HepG2 (cell line): ENCODE results near the gene ABT1. TPM values are rescaled to one million over a fixed set of nuclear protein-coding genes. Genes with fewer than 3 reads are reported as not detected.

Experiments used
- FOSL2 ChIP-seq: sonication (generic); formaldehyde crosslinking; IDR thresholded peaks from 2 replicates; pipeline ENCODE4 v1.4.0; 2020; ENCODE audit warnings: missing genetic modification reagents
- GLI4 ChIP-seq: sonication (generic); formaldehyde crosslinking; IDR thresholded peaks from 2 replicates; pipeline ENCODE4 v1.5.1; 2020; ENCODE audit warnings: missing genetic modification reagents, mild to moderate bottlenecking, moderate library complexity, borderline replicate concordance
- HOXA5 ChIP-seq: sonication (generic); formaldehyde crosslinking; IDR thresholded peaks from 2 replicates; pipeline ENCODE4 v1.4.0; 2020; ENCODE audit warnings: missing genetic modification reagents
- JUN ChIP-seq: sonication (generic); formaldehyde crosslinking; IDR thresholded peaks from 2 replicates; pipeline ENCODE4 v1.4.0; 2020; ENCODE audit warnings: mild to moderate bottlenecking, missing genetic modification reagents
- MBD4 ChIP-seq: IDR thresholded peaks from 2 replicates; pipeline ENCODE4 v1.6.1; 2012; ENCODE audit warnings: low read length, inconsistent platforms, borderline replicate concordance
- SETDB1 ChIP-seq: sonication (generic); formaldehyde crosslinking; IDR thresholded peaks from 2 replicates; pipeline ENCODE4 v1.5.1; 2020; ENCODE audit warnings: missing genetic modification reagents, mild to moderate bottlenecking, borderline replicate concordance
- SP2 ChIP-seq: sonication (generic); formaldehyde crosslinking; IDR thresholded peaks from 2 replicates; pipeline ENCODE4 v1.5.1; 2020; ENCODE audit warnings: mild to moderate bottlenecking, missing genetic modification reagents
- XBP1 ChIP-seq: sonication (generic); formaldehyde crosslinking; IDR thresholded peaks from 2 replicates; pipeline ENCODE4 v1.5.0; 2020; ENCODE audit warnings: missing genetic modification reagents
- ZNF296 ChIP-seq: sonication (generic); formaldehyde crosslinking; conservative IDR thresholded peaks from 2 replicates; pipeline ENCODE4 v1.5.0; 2020; ENCODE audit warnings: mild to moderate bottlenecking, missing genetic modification reagents
- ZSCAN25 ChIP-seq: sonication (generic); formaldehyde crosslinking; IDR thresholded peaks from 2 replicates; pipeline ENCODE4 v1.8.0; 2022; ENCODE audit warnings: mild to moderate bottlenecking, missing genetic modification reagents
- polyA plus RNA-seq, 8 experiments: library from polyadenylated mRNA; depleted of rRNA in 3 of 8; stranded (reverse) in 7 of 8; unstranded in 1 of 8; fragments of >200 nt; fragmentation: Illumina TruSeq in 4 of 8; extraction: Trizol in 4 of 8; gene quantifications; 2 replicates each; pipeline versions ENCODE4 v1.2.1 to v1.2.3, GENCODE V29; 2011 to 2016; ENCODE audit warnings: low read depth in 4 of 8, missing spikeins in 1 of 8, mixed read lengths in 1 of 8; ENCODE audit not compliant: insufficient read depth in 1 of 8
- total RNA-seq, 5 experiments: library from RNA; depleted of rRNA; stranded (reverse); fragments of >200 nt; fragmentation: Illumina TruSeq; extraction: Trizol; gene quantifications; 2 replicates each; pipeline ENCODE4 v1.2.3, GENCODE V29; 2016; ENCODE audit warnings: low read depth in 1 of 5
- TF ChIP-seq, protein P1 (sequence below): sonication (generic); formaldehyde crosslinking; conservative IDR thresholded peaks from 2 replicates; pipeline ENCODE4 v1.8.0; 2022; ENCODE audit warnings: missing genetic modification reagents
- TF ChIP-seq, protein P2 (sequence below): IDR thresholded peaks from 2 replicates; pipeline ENCODE4 v1.6.1; 2012; ENCODE audit warnings: low read length, improper control_type of control experiment
- TF ChIP-seq, protein P3 (sequence below): sonication (generic); formaldehyde crosslinking; IDR thresholded peaks from 2 replicates; pipeline ENCODE4 v1.5.1; 2020; ENCODE audit warnings: mild to moderate bottlenecking, missing genetic modification reagents, borderline replicate concordance
- TF ChIP-seq, protein P4 (sequence below): sonication (generic); formaldehyde crosslinking; IDR thresholded peaks from 2 replicates; pipeline ENCODE4 v1.4.0; 2020; ENCODE audit warnings: missing genetic modification reagents, borderline replicate concordance
- TF ChIP-seq, protein P5 (sequence below): sonication (generic); formaldehyde crosslinking; IDR thresholded peaks from 2 replicates; pipeline ENCODE4 v1.8.1; 2023; ENCODE audit warnings: missing genetic modification reagents, mild to moderate bottlenecking, borderline replicate concordance
- TF ChIP-seq, protein P6 (sequence below): sonication (generic); formaldehyde crosslinking; IDR thresholded peaks from 2 replicates; pipeline ENCODE4 v1.5.0; 2020; ENCODE audit warnings: missing genetic modification reagents

The ABT1 gene
- total and polyA plus RNA-seq, 2 of the 13 experiments (the other 11 are each of a cell fraction or from before 2014, with no cell fraction given): 38.4 TPM

DNA sequence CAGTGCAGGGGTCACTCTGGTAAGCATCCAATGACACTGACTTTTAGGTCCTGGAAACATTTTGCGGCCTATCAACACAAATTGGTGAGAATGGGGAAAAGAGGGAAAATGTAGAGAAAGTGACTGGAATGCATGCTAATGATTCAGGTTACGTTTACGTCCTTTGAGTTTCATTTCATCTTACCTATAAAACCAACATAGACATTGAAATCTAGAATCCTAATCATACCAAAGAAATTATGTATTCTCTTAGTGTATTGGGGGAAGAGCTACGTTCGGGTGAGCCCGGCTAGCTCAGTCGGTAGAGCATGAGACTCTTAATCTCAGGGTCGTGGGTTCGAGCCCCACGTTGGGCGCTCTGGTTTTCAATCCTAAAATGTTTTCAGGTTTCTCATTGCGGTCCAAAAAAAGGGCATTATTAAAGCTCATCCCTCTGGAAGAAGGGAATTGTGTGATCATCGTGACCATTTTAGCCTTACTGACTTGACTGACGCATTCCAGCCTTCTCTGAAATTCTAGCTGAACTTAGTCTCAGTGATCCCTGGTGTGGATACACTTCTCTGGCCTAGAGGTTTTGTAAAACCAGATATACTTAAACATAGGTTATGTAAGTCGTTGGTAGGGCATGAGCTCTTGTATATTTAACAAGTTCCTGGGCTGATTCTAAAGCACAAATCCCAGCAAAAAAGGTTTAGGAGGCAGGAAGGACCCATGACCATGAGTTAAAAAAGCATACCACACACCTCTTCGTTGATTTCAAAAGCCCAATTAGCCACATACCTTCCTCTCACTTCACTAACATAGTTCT, 40.3 kb upstream of the ABT1 start (continued):
- TF ChIP-seq, protein P1, sequence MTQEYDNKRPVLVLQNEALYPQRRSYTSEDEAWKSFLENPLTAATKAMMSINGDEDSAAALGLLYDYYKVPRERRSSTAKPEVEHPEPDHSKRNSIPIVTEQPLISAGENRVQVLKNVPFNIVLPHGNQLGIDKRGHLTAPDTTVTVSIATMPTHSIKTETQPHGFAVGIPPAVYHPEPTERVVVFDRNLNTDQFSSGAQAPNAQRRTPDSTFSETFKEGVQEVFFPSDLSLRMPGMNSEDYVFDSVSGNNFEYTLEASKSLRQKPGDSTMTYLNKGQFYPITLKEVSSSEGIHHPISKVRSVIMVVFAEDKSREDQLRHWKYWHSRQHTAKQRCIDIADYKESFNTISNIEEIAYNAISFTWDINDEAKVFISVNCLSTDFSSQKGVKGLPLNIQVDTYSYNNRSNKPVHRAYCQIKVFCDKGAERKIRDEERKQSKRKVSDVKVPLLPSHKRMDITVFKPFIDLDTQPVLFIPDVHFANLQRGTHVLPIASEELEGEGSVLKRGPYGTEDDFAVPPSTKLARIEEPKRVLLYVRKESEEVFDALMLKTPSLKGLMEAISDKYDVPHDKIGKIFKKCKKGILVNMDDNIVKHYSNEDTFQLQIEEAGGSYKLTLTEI (CRISPR knock-in tag): no peak
- TF ChIP-seq MBD4 (no peak), FOSL2 (CRISPR knock-in tag) (peak; percentile 50), XBP1 (CRISPR knock-in tag) (peak; percentile 78; the same call in 1 of the 2 replicates), HOXA5 (CRISPR knock-in tag) (peak; percentile 94), ZNF296 (no peak), ZSCAN25 (CRISPR knock-in tag) (no peak; the same call in 1 of the 2 replicates), SP2 (CRISPR knock-in tag) (no peak), GLI4 (CRISPR knock-in tag) (no peak), JUN (CRISPR knock-in tag) (no peak), SETDB1 (no peak)
- TF ChIP-seq, protein P2, sequence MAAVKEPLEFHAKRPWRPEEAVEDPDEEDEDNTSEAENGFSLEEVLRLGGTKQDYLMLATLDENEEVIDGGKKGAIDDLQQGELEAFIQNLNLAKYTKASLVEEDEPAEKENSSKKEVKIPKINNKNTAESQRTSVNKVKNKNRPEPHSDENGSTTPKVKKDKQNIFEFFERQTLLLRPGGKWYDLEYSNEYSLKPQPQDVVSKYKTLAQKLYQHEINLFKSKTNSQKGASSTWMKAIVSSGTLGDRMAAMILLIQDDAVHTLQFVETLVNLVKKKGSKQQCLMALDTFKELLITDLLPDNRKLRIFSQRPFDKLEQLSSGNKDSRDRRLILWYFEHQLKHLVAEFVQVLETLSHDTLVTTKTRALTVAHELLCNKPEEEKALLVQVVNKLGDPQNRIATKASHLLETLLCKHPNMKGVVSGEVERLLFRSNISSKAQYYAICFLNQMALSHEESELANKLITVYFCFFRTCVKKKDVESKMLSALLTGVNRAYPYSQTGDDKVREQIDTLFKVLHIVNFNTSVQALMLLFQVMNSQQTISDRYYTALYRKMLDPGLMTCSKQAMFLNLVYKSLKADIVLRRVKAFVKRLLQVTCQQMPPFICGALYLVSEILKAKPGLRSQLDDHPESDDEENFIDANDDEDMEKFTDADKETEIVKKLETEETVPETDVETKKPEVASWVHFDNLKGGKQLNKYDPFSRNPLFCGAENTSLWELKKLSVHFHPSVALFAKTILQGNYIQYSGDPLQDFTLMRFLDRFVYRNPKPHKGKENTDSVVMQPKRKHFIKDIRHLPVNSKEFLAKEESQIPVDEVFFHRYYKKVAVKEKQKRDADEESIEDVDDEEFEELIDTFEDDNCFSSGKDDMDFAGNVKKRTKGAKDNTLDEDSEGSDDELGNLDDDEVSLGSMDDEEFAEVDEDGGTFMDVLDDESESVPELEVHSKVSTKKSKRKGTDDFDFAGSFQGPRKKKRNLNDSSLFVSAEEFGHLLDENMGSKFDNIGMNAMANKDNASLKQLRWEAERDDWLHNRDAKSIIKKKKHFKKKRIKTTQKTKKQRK: no peak
- TF ChIP-seq, protein P3, sequence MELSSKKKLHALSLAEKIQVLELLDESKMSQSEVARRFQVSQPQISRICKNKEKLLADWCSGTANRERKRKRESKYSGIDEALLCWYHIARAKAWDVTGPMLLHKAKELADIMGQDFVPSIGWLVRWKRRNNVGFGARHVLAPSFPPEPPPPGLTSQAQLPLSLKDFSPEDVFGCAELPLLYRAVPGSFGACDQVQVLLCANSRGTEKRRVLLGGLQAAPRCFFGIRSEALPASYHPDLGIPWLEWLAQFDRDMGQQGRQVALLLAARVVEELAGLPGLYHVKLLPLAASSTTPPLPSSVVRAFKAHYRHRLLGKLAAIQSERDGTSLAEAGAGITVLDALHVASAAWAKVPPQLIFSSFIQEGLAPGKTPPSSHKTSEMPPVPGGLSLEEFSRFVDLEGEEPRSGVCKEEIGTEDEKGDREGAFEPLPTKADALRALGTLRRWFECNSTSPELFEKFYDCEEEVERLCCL: no peak
- TF ChIP-seq, protein P4, sequence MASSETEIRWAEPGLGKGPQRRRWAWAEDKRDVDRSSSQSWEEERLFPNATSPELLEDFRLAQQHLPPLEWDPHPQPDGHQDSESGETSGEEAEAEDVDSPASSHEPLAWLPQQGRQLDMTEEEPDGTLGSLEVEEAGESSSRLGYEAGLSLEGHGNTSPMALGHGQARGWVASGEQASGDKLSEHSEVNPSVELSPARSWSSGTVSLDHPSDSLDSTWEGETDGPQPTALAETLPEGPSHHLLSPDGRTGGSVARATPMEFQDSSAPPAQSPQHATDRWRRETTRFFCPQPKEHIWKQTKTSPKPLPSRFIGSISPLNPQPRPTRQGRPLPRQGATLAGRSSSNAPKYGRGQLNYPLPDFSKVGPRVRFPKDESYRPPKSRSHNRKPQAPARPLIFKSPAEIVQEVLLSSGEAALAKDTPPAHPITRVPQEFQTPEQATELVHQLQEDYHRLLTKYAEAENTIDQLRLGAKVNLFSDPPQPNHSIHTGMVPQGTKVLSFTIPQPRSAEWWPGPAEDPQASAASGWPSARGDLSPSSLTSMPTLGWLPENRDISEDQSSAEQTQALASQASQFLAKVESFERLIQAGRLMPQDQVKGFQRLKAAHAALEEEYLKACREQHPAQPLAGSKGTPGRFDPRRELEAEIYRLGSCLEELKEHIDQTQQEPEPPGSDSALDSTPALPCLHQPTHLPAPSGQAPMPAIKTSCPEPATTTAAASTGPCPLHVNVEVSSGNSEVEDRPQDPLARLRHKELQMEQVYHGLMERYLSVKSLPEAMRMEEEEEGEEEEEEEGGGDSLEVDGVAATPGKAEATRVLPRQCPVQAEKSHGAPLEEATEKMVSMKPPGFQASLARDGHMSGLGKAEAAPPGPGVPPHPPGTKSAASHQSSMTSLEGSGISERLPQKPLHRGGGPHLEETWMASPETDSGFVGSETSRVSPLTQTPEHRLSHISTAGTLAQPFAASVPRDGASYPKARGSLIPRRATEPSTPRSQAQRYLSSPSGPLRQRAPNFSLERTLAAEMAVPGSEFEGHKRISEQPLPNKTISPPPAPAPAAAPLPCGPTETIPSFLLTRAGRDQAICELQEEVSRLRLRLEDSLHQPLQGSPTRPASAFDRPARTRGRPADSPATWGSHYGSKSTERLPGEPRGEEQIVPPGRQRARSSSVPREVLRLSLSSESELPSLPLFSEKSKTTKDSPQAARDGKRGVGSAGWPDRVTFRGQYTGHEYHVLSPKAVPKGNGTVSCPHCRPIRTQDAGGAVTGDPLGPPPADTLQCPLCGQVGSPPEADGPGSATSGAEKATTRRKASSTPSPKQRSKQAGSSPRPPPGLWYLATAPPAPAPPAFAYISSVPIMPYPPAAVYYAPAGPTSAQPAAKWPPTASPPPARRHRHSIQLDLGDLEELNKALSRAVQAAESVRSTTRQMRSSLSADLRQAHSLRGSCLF (CRISPR knock-in tag): no peak
- TF ChIP-seq, protein P5, sequence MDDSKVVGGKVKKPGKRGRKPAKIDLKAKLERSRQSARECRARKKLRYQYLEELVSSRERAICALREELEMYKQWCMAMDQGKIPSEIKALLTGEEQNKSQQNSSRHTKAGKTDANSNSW (CRISPR knock-in tag): no peak
- TF ChIP-seq, protein P6, sequence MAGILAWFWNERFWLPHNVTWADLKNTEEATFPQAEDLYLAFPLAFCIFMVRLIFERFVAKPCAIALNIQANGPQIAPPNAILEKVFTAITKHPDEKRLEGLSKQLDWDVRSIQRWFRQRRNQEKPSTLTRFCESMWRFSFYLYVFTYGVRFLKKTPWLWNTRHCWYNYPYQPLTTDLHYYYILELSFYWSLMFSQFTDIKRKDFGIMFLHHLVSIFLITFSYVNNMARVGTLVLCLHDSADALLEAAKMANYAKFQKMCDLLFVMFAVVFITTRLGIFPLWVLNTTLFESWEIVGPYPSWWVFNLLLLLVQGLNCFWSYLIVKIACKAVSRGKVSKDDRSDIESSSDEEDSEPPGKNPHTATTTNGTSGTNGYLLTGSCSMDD (CRISPR knock-in tag): no peak
